Fibroblast of the conjunctiva (primary cell): ENCODE data around the gene SVIL.
A peak's percentile ranks its signal among the peaks of the same experiment; 100 is the strongest.
"Not testable (repeated sequence)": the region's sequence is repeated elsewhere in the genome, so short reads cannot be mapped to it uniquely, and the experiment has no call there.

Source experiments
- DNase-seq: peaks from one replicate; pipeline ENCODE4 v3.0.0-alpha.2; 2010; ENCODE audit warnings: low read depth

SVIL gene

GRCh38 chr10:29451946-29452345 is 182.8 kb downstream of the SVIL start:
- no peak for DNase-seq

GRCh38 chr10:29450405-29450804 is 184.4 kb downstream of the SVIL start:
- DNase-seq, result no peak

- peak; percentile 34 for DNase-seq
Observed at GRCh38 chr10:29448756-29449592, 185.8 kb downstream of the SVIL start.

DNA sequence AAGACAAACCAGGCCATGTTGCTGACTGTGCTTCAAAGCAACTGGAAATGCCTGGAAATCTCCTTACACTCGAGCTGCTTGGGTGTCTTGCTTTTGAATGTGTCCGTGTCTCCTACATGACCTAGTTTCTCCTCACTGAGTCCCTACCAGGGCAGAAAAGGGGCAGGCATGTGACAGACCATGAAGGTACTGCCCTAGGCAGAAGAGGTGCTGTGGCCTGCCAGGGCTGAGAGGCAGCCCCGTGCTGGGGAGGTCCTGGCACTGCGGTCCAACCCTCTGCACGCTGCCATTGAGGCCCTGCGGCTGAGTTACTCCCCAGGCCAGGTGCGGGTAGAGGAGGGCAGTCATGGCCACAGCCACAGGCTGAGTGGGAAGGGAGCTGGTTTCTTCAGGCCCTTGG is 186.6 kb downstream of the SVIL start:
- DNase-seq, result no peak

- peak; percentile 41 for DNase-seq
Observed at GRCh38 chr10:29446327-29446726, 188.4 kb downstream of the SVIL start.

GRCh38 chr10:29443745-29444523 is 190.8 kb downstream of the SVIL start:
- no peak for DNase-seq

GRCh38 chr10:29440981-29441380 is 193.8 kb downstream of the SVIL start:
- DNase-seq, result no peak

- not testable (repeated sequence) for DNase-seq
Observed at GRCh38 chr10:29439005-29439404, 195.8 kb downstream of the SVIL start.

- no peak for DNase-seq
Observed at GRCh38 chr10:29438271-29438670, 196.5 kb downstream of the SVIL start.

- DNase-seq, result no peak
Observed at GRCh38 chr10:29437871-29438270, 196.9 kb downstream of the SVIL start.

GRCh38 chr10:29435809-29436501 is 198.8 kb downstream of the SVIL start:
- no peak for DNase-seq

DNA sequence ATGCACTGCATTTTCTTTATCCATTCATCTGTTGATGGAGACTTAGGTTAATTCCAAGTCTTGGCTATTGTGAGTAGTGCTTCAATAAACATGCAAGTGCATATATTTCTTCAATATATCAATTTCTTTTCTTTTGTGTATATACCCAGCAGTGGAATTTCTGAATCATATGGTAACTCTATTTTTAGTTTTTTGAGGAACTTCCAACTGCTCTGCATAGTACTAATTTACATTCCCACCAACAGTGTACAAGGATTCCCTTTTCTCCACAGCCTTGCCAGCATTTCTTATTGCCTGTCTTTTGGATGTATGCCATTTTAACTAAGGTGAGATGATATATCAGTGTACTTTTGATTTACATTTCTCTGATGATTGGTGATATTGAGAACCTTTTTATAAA is 200.7 kb downstream of the SVIL start:
- DNase-seq, result no peak

DNA sequence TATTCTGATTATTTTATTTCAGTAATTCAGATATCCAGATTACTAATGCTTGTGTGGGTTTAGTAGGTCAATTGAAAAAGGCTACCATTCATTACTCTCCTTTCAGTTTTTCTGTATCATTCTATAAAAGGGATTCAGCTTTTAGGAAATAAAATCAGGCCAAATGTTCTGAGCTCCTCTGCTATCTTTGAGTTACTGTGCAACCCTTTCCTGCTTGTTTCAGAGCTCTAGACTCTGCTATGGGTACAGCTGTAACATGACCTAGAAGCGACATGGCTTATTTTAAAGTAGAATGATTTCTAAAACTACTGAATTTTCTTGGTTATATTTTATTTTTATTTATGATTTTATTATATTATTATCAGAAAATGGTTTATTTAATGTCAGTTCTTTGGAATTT is 203.1 kb downstream of the SVIL start:
- DNase-seq, result no peak

DNA sequence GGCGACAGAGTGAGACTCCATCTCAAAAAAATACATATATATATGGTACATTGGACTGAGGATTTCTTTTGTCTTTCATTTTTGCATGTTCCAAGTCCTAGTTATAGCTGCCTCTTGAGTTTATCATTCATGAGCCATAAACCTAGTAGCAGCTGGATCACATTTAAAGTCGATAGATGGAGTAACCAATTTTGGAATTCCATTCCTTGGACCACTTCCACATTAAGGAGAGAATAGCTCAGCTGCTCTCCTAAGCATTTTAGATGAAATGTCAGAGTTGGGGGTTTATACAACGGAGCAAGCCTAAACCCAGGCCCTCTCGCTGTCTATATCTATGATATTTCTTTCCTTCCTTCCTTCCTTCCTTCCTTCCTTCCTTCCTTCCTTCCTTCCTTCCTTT is 204.7 kb downstream of the SVIL start:
- no peak for DNase-seq

DNA sequence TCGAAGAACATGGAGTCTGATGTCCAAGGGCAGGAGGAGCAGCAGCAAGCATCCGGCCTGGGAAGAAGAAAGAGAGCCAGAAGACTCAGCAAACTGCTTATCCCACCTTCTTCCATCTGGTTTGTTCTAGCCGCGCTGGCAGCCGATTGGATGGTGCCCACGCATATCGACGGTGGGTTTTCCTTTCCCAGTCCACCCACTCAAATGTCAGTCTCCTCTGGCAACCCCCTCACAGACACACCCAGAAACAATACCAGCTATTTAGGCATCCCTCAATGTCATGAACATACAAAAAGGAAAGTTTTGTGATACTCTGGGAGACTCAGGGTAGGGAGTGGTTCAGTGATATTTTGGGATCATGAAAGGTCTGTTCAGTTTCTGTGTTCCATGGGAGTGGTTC is 206.3 kb downstream of the SVIL start:
- DNase-seq, result no peak

GRCh38 chr10:29427667-29428066 is 207.1 kb downstream of the SVIL start:
- DNase-seq, result no peak

GRCh38 chr10:29426420-29426819 is 208.4 kb downstream of the SVIL start:
- DNase-seq, result no peak

- no peak for DNase-seq
Observed at GRCh38 chr10:29424017-29424416, 210.8 kb downstream of the SVIL start.

GRCh38 chr10:29420744-29421143 is 214.0 kb downstream of the SVIL start:
- no peak for DNase-seq

DNA sequence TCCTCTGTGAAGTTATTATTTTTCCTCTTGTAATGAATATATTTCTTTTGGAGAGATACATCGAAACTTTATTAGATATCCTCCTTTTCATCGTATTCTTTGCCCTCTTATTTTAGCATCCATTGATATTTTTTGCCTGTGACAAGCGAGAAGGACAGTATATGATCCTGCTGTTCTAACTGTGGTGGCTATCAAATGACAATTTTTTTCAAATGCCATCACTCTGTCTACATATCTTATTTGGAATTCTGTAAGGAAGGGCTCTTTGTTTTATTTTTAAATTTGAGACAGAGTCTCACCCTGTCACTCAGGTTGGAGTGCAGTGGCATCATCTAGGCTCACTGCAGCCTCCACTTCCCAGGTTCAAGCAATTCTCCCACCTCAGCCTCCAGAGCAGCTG is 217.4 kb downstream of the SVIL start:
- DNase-seq, result no peak

- DNase-seq, result no peak
Observed at GRCh38 chr10:29415876-29416275, 218.9 kb downstream of the SVIL start.

DNA sequence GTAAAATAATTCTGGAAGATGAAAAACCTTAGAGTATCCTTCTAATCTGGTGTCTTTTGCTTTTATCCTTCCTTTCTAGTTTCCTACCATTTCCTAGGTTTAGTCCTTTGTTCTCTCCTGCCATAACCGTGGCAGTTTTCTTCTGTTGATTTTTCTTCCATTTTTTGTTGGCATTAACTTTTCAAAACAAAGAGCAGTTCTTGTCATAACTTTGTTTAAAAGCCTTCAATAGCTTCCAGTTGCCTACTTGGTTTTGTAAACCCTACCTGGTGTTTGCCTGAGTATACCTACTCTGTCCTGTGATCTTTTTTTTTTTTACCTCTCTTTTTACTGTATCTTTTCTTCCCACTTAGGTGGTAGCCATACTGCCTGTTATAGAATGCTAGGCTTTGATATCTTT is 220.3 kb downstream of the SVIL start:
- DNase-seq, result no peak

DNA sequence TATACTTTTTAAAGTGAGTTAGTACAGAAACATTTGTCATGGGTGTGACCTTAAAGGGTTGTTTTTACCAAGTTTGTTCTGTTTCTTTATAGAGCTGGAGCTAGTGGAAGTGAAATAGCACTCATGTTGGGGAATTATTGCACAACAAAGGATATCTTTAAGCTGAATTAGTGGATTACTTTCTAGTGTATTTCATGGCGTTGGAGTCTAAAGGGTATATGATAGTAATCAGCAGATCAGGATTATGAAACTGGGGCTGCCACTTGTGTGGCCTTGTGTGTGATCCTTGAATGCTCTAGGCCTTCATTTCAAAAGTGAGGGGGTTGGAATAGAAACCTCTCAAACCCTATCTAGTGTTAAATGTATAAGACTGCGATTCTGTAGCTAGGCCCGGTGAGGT is 222.3 kb downstream of the SVIL start:
- DNase-seq, result no peak
